GM18951 (cell line): ENCODE results near the gene MAD2L1BP.
"Not testable (repeated sequence)": the region's sequence is repeated elsewhere in the genome, so short reads cannot be mapped to it uniquely, and the experiment has no call there.

Experiments used
- POLR2A ChIP-seq: IDR thresholded peaks from 4 replicates; pipeline ENCODE4 v1.6.1; 2011; ENCODE audit warnings: mild to moderate bottlenecking; ENCODE audit not compliant: insufficient read length, insufficient read depth; ENCODE audit errors: extremely low read depth
- in situ Hi-C: fragments of 300-500 bp; cut with MboI; formaldehyde crosslinking; loops from one replicate; pipeline ENCODE4 v1.12.0; 2022; ENCODE audit warnings: low sequenced_read_pairs, mixed read lengths, inconsistent platforms; ENCODE audit not compliant: unreplicated experiment

Gene MAD2L1BP

DNA sequence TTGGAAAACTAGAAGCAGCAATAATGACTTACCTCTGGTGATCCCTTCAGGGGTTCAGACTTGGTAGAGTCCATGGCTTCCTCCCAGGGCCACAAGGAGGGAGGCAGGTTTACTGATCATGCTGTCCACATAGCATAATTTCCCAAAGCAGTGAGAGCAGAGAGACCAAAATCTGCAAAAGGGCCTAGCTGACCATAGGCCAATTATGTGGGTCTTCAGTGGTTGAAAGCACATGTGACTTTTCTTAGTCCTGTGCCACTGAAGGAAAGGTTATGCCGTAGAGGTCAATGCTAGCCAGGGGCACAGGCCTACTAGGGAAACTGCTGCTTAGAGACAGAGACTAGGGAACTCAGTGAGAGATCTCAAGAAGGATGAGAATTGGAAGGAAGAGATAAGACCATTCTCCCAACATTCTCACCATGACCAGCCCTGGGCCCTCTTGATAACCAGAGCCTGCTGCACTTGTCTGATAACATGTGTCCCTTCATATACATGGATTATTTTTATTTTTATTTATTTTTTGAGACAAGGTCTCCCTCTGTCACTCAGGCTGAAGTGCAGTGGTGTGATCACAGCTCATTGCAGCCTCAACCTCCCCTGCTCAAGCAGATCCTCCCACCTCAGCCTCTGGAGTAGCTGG is 4.5 kb upstream of the MAD2L1BP start:
- in situ Hi-C loops: no loop called here
- TF ChIP-seq POLR2A: no peak

DNA sequence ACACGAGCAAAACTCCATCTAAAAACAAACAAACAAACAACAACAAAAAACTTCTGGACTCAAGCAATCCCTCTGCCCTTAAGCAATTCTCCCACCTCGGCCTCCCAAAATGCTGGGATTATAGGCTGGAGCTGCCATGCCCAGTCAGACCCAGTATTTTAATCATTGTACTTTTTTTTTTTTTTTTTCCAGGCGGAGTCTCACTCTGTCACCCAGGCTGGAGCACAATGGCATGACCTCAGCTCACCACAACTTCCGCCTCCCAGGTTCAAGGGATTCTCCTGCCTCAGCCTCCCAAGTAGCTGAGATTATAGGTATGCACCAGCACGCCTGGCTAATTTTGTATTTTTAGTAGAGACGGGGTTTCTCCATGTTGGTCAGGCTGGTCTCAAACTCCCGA is 2.6 kb upstream of the MAD2L1BP start:
- in situ Hi-C loops: not testable (repeated sequence)

DNA sequence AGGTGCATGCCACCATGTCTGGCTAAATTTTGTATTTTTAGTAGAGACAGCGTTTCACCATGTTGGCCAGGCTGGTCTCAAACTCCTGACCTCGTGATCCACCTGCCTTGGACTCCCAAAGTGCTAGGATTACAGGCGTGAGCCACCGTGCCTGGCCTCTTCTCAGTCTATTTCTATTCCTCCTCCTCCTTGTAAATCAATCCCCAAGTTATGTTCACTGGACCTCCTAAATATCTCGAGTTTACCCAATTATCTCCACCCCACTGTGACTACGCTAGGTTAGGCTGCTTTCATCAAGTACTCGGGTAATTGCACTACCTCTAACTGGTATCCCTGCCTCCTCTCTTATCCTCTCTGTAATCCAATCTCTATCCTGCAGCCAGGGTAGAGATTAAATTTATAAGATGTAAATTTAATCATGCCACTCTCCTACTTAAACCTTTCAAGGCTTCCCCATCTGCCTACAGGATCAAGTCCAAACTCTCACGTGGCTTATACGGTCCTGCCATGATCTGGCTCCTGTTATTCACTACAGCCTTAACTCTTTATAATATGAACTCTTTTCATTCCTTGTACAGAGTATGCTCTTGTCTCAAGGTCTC is 837 bp upstream of the MAD2L1BP start:
- in situ Hi-C loops: no loop called here
- no peak for TF ChIP-seq POLR2A

DNA sequence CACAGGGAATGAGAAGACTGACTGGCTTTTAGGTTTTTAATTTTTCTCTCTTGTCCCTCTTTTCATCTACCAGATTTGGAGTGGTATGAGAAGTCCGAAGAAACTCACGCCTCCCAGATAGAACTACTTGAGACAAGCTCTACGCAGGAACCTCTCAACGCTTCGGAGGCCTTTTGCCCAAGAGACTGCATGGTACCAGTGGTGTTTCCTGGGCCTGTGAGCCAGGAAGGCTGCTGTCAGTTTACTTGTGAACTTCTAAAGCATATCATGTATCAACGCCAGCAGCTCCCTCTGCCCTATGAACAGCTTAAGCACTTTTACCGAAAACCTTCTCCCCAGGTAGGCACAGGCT is 644 bp downstream of the MAD2L1BP start:
- no peak for TF ChIP-seq POLR2A

DNA sequence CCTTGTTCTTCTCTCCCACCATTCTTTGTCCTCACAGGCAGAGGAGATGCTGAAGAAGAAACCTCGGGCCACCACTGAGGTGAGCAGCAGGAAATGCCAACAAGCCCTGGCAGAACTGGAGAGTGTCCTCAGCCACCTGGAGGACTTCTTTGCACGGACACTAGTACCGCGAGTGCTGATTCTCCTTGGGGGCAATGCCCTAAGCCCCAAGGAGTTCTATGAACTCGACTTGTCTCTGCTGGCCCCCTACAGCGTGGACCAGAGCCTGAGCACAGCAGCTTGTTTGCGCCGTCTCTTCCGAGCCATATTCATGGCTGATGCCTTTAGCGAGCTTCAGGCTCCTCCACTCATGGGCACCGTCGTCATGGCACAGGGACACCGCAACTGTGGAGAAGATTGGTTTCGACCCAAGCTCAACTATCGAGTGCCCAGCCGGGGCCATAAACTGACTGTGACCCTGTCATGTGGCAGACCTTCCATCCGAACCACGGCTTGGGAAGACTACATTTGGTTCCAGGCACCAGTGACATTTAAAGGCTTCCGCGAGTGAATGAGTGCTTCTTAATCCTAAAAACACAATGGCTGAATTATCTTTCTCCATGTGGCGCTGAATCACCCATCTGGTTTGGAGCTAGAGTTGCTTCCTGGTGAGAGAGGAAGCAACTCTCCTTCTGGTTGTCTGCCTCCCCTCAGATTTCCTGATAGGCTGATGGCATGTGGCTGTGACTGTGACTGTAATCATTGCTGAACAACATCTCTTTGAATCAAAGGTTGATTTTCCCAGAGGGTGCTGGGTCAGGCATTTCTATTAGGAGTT is 4.6 kb downstream of the MAD2L1BP start:
- TF ChIP-seq POLR2A: no peak
- in situ Hi-C loops: no loop called here

More for the DNA sequence above, 644 bp downstream of the MAD2L1BP start:
- in situ Hi-C loops: no loop called here

DNA sequence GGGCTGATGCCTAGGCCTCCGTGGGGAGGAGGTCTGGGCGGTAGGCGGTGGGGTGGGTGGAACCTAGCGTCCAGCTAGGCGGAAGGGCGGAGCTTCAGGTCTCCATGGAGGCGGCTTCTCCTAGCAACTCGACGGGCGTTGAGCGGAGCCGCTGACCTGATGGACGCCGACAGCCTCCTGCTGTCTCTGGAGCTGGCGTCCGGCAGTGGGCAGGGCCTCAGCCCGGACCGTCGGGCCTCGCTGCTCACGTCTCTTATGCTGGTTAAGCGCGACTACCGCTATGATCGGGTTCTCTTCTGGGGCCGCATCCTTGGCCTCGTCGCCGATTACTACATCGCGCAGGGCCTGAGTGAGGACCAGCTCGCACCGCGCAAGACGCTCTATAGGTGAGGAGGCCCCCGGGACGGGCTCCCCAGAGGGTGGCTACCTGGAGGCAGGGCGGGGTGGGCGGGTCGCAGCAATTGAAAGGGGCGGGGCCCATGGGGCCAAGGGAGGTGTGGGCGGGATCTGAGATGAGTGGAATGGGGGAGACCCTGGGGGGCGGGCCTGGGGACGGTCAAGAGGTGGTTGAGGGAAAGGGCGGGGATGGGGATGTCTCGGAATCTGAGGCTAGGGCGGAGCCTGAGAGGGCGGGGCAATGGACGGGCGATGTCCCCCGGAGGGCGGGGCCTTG is 9.4 kb downstream of the MAD2L1BP start, which contains the start of gene RSPH9:
Gene RSPH9 (plus strand): TSS at position 97 of the 673 bp plus-strand sequence. CDS start 63 bp downstream, at position 160.
- no peak for TF ChIP-seq POLR2A
- in situ Hi-C loops: no loop called here

DNA sequence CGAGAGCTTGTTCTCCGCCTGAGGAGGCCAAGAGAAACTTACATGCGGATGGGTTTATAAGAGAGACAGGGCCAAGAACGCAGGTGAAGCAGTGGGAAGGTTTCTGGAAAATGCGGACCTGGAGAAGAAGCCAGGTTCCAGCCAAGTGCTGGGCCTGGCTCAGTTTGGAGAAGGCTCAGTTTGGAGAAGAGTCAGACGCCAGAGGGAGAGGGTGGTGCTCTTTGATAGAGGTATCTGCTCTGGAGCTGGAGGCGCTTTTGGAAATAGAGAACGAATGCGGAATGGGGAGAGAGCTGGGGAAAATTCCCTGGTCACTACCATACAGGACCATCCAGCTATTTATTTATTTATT is 9.9 kb downstream of the MAD2L1BP start:
- in situ Hi-C loops: no loop called here

DNA sequence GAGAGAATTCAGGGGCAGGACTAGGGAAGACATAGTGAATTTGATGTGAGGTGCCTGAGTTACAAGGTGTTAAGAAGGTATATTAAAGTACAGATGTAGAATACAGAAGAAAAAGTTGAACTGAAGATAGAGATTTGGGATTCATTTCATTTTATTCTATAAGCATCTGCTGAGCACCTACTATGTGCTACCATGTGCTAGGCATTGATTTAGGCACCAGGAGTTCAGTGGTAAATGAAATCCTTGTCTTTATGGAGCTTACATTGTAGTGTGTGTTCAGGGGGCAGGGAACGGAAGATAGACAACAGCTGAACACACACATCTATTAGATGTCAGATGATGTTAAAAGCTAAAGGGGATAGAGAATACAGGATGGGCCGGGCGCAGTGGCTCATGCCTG is 12.0 kb downstream of the MAD2L1BP start:
- TF ChIP-seq POLR2A: no peak
- in situ Hi-C loops: no loop called here

More for the DNA sequence above, 9.9 kb downstream of the MAD2L1BP start:
- no peak for TF ChIP-seq POLR2A

DNA sequence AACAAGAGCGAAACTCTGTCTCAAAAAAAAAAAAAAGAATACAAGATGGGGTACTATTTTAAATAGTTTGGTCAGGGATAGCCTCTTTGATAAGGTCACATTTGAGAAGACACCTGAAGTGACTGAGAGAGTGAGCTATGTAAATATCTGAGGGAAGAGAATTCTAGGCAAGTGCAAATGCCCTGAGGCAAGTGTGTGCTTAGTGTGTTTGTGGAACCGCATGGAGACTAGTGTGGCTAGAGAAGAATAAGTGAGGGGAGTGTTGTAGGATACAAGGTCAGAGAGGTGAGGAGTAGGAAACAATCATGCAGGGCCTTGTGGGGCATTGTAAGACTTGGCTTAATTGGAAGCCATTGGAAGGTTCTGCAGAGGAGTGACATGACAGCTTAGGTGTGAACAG is 12.6 kb downstream of the MAD2L1BP start:
- TF ChIP-seq POLR2A: no peak
- in situ Hi-C loops: no loop called here

DNA sequence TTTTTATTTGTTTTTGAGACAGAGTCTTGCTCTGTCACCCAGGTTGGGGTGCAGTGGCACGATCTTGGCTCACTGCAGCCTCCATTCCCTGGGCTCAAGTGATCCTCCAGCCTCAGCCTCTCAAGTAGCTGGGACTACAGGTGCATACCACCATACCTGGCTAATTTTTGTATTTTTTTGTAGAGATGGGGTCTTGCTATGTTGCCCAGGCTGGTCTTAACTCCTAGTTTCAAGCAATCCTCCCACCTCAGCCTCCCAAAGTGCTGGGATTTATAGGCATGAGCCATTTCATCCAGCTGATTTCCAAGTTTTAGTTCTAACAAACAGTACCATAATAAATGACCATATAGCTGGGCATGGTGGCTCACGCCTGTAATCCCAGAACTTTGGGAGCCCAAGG is 17.2 kb downstream of the MAD2L1BP start:
- in situ Hi-C loops: not testable (repeated sequence)

DNA sequence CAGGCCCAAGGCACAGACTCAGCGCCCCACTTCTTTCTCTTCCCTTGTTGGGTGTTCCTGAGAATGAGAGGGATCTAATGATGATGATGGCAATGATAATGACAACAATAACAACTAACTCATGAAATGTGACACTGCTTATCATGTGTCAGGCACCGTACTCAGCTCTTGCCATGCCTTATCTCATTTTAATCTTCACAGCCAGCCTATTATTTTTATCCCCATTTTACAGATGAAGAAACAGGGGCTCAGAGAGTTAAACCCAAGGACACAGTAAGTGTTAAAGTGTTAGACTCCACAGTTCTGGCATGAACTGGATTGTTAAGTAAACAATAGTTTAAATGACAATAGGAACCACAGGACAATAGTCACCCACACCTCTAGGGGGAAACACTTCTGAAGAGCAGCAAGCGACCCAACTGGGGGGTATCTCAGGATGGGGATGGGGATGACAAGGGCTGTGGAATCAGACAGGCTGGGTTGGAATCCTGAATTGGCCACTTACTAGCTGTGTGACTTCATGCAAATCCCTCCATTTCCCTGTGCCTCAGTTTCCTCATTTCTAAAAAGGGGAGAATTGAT is 21.7 kb downstream of the MAD2L1BP start:
- in situ Hi-C loops: no loop called here
- TF ChIP-seq POLR2A: no peak

DNA sequence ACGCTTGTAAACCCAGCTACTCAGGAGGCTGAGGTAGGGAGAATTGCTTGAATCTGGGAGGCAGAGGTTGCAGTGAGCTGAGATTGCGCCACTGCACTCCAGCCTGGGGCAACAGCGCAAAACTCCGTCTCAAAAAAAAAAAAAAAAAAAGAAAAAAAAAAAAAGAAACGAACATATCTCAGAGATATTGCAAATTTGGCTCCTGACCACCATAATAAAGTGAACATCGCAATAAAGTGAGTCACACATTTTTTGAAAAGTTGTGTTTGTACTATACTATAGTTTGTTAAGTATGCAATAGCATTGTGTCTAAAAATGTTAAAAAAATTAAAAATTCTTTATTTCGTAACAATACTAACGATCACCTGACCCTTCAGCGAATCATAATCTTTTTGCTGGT is 22.5 kb downstream of the MAD2L1BP start:
- no peak for TF ChIP-seq POLR2A
- in situ Hi-C loops: no loop called here

DNA sequence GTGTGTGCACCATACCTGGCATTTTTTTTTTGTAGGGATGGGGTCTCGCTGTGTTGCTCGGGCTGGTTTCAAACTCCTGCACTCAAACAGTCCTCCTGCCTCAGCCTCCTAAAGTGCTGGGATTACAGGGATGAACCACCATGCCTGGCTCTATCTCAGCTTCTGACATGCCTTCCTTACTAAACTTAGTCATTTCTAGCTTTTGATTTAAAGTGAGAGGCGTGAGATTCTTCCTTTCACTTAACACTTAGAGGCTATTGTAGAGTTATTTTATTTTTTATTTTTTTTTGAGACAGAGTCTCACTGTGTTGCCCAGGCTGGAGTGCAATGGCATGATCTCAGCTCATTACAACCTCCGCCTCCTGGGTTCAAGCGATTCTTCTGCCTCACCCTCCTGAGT is 27.3 kb downstream of the MAD2L1BP start:
- in situ Hi-C loops: not testable (repeated sequence)
